RWPE2 (cell line): ENCODE data around the gene RNF222.
"Not testable (repeated sequence)": the region's sequence is repeated elsewhere in the genome, so short reads cannot be mapped to it uniquely, and the experiment has no call there.

Experiments
- ATAC-seq: fragments of 200-7000 bp; cut with Tn5 transposase; 3 replicates; pipeline ENCODE4 v1.9.1; 2021; ENCODE audit warnings: low read depth
- DNase-seq: peaks from one replicate; pipeline ENCODE4 v3.0.0-alpha.2; 2020; ENCODE audit warnings: low spot score
- H3K27ac ChIP-seq: fragments of 450-650 bp; 2 replicates; pipeline ENCODE4 v1.5.1; 2017; ENCODE audit warnings: mild to moderate bottlenecking; ENCODE audit not compliant: poor library complexity, severe bottlenecking
- H3K27me3 ChIP-seq: fragments of 250-450 bp; sonication (Bioruptor Pico); 2 replicates; pipeline ENCODE4 v1.5.1; 2021; ENCODE audit warnings: mild to moderate bottlenecking, moderate library complexity; ENCODE audit not compliant: insufficient read depth, poor library complexity, severe bottlenecking
- H3K36me3 ChIP-seq: fragments of 250-450 bp; sonication (Bioruptor Pico); 2 replicates; pipeline ENCODE4 v1.5.1; 2020; ENCODE audit warnings: low read depth, mild to moderate bottlenecking, moderate library complexity
- H3K4me1 ChIP-seq: fragments of 250-450 bp; sonication (Bioruptor Pico); 2 replicates; pipeline ENCODE4 v1.5.1; 2021; ENCODE audit warnings: mild to moderate bottlenecking, moderate library complexity; ENCODE audit not compliant: insufficient read depth, poor library complexity, severe bottlenecking
- H3K4me3 ChIP-seq: fragments of 250-450 bp; sonication (Bioruptor Pico); 2 replicates; pipeline ENCODE4 v1.5.1; 2021; ENCODE audit warnings: mild to moderate bottlenecking, moderate library complexity; ENCODE audit not compliant: severe bottlenecking
- H3K9me3 ChIP-seq: fragments of 250-450 bp; sonication (Bioruptor Pico); 2 replicates; pipeline ENCODE4 v1.5.1; 2021; ENCODE audit warnings: mild to moderate bottlenecking, moderate library complexity; ENCODE audit not compliant: severe bottlenecking
- TF ChIP-seq, protein P1 (sequence below): fragments of 450-650 bp; IDR thresholded peaks from one replicate; pipeline ENCODE4 v1.5.1; 2017; ENCODE audit warnings: mild to moderate bottlenecking, moderate library complexity; ENCODE audit not compliant: poor library complexity, severe bottlenecking

The RNF222 gene

DNA sequence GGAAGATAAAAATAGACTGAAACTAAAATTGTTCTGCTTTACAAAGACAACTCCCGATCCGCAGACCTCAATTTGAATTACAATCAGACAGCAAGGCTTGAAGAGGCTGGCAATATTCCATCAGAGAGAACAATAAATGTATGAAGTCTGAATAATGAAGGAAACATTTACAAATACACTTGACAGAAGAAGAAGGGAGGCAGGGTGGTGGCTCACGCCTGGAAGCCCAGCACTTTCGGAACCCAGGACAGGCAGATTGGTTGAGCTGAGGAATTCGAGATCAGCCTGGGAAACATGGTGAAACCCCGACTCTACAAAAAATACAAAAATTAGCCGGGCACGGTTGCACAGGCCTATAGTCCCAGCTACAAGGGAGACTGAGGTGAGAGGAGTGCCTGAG lies 43.4 kb downstream of the RNF222 start:
- TF ChIP-seq, protein P1, sequence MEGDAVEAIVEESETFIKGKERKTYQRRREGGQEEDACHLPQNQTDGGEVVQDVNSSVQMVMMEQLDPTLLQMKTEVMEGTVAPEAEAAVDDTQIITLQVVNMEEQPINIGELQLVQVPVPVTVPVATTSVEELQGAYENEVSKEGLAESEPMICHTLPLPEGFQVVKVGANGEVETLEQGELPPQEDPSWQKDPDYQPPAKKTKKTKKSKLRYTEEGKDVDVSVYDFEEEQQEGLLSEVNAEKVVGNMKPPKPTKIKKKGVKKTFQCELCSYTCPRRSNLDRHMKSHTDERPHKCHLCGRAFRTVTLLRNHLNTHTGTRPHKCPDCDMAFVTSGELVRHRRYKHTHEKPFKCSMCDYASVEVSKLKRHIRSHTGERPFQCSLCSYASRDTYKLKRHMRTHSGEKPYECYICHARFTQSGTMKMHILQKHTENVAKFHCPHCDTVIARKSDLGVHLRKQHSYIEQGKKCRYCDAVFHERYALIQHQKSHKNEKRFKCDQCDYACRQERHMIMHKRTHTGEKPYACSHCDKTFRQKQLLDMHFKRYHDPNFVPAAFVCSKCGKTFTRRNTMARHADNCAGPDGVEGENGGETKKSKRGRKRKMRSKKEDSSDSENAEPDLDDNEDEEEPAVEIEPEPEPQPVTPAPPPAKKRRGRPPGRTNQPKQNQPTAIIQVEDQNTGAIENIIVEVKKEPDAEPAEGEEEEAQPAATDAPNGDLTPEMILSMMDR: no peak
- H3K27me3 ChIP-seq: no peaks in the 10 kb centered on the region
- H3K36me3 ChIP-seq: no peaks in the 10 kb centered on the region
- ATAC-seq: no peak
- no peak for DNase-seq
- no peak overlapping the region for H3K27ac ChIP-seq
- no peaks in the 10 kb centered on the region for H3K4me1 ChIP-seq
- no peaks in the 10 kb centered on the region for H3K9me3 ChIP-seq
- no peak overlapping the region for H3K4me3 ChIP-seq

DNA sequence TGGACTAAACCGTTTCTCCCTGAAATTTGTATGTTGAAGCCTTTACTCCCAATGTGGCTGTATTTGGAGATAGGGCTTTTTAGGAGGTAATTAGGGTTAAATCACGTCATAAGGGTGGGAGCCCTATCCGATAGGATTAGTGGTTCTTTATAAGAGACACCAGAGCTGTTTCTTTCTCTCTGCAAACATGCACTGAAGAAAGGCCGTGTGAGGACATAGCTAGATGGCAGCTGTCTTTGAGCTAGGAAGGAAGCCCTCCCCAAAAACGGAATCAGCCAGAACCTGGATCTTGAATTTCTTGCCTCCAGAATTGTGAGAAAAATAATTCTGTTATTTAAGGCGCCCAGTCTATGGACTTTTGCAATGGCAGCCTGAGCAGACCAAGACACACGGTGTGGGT lies 43.9 kb downstream of the RNF222 start:
- Histone ChIP-seq H3K27me3 (no peaks in the 10 kb centered on the region), H3K9me3 (no peaks in the 10 kb centered on the region), H3K36me3 (no peaks in the 10 kb centered on the region), H3K4me1 (no peaks in the 10 kb centered on the region), H3K27ac (no peak overlapping the region), H3K4me3 (no peak overlapping the region)
- TF ChIP-seq, protein P1: no peak
- DNase-seq (no peak), ATAC-seq (no peak)

DNA sequence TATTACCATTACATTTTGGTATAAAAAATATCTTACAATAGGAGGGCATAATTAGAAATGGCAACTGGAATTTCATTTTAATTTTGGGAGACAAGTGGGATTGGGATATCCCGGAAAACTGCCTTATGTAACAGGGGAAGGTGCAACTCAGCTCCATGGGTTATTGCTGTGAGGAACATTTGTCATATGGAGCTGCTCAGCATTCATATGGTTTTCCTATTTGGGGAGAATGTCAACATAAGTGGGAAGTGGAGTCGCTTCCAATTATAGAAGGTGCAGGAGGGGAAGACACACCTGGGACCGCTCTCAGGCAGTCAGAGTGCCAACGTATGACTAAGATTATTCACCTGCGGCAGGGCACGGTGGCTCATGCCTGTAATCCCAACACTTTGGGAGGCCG lies 47.3 kb downstream of the RNF222 start:
- no peak overlapping the region for H3K27ac ChIP-seq

DNA sequence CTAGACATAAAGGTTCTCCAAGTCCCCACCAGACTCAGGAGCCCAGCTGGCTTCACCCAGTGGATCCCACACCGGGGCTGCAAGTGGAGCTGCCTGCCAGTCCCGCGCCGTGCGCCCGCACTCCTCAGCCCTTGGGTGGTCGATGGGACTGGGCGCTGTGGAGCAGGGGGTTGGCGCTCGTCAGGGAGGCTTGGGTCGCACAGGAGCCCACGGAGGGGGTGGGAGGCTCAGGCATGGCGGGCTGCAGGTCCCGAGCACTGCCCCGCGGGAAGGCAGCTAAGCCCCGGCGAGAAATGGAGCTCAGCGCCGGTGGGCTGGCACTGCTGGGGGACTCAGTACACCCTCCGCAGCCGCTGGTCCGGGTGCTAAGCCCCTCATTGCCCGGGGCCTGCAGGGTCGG lies 50.6 kb downstream of the RNF222 start:
- not testable (repeated sequence) for H3K9me3 ChIP-seq, ATAC-seq, H3K4me1 ChIP-seq, H3K36me3 ChIP-seq, H3K27me3 ChIP-seq, H3K27ac ChIP-seq, DNase-seq, H3K4me3 ChIP-seq

More for the DNA sequence above, 47.3 kb downstream of the RNF222 start:
- Histone ChIP-seq H3K4me3 (no peak overlapping the region), H3K4me1 (no peaks in the 10 kb centered on the region), H3K36me3 (no peaks in the 10 kb centered on the region), H3K27me3 (no peaks in the 10 kb centered on the region), H3K9me3 (no peaks in the 10 kb centered on the region)
- ATAC-seq (no peak), DNase-seq (no peak)
- TF ChIP-seq, protein P1: no peak

- DNase-seq (no peak), ATAC-seq (no peak)
- Histone ChIP-seq H3K4me1 (no peaks in the 10 kb centered on the region), H3K4me3 (no peak overlapping the region), H3K9me3 (no peaks in the 10 kb centered on the region), H3K27ac (no peak overlapping the region), H3K36me3 (no peaks in the 10 kb centered on the region), H3K27me3 (no peaks in the 10 kb centered on the region)
- TF ChIP-seq, protein P1: no peak
Measured at GRCh38 chr17:8345951-8346665, 51.5 kb downstream of the RNF222 start.
